NCI-H82 (cell line): ENCODE results near the gene IGSF21.

Experiments
- DNase-seq: peaks from one replicate; lab custom pipeline; 2025; lab: John Stamatoyannopoulos, UW

The IGSF21 gene

DNA sequence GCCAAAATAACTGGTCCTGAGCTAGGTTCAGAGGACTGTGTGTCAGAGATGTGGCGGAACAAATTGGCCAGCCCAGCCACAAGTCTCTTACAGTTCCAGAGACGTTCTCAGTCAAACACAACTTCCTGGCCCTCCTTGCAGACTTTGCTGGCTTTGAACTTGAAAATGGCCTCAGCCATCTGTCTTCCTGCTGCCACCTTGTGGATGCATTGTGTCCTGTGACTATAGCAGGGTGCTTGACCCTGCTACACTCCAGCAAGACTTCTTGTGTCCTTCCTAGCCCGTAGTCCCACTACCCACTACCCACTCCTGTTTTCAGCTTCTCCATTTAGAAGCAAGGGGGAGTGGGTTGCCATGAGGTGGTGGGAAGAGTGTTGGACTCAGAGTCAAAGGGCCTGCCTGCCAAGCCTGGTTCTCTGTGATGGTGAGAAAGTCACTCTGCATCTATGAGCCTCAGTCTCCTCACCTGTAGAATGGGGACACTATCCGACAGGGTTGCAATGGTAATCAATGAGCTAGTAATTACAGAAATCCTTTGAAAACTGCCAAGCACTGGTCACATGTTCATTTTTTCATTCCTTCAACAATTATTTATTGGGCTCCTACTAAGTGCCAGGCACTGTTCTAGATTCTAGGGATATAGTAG is 109.9 kb downstream of the IGSF21 start:
- peak; percentile 72 for DNase-seq

DNA sequence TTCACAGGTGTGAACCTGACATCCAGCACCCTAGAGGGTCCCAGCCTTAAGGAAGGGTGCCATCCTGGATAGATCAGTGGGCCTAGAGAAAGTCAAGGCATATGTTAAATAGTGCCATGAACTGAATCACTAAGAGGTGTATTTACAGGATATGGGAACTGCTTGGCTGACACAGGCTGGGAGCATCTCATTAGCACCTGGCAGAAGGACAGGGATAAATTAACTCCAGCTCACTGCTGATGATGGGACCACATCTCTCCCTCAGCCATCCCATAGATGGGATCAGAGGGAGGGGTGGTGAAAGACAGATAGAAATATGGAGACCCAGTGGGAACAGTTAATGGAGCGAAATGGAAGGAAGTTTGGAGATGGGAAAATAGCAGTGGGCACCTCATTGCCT is 122.0 kb downstream of the IGSF21 start:
- no peak for DNase-seq

DNA sequence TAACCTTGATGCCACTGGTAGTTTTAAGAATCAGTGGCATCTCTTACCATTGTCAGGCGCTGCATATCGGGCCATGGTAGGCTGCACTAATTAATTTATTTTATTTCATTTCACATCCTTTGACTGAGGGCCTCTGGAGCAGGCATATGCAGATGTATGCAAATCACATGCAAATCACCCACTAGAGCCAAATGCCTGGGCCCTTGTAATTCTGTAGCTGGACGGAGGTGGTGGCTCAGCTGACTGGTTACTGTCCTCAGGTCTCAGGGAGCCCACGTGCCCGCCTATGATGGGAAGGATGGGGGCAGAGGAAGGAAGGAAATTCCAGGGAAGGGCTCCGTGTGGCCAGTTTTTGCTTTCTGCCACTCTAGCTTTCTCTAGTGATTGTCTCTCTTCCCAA is 122.7 kb downstream of the IGSF21 start:
- no peak for DNase-seq

DNA sequence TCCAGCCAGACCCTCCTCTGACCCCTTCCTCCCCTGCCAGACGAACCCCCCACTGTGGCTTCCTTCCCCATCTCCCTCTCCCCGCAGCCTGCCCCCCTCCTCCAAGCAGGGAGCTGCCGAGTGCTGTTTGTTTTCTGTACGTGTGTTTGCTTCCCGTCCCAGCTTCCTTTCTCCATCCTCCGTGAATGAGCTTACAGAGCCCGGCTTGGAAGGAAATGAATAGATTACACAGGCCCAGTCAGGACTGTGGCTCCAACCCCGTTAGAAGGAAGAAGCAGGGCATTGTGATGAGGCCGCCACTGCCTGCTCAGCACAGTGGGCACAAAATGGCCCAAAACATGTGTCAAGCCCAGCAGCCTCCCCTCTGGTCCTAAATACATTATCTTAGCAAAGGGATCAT is 123.2 kb downstream of the IGSF21 start:
- DNase-seq: no peak

DNA sequence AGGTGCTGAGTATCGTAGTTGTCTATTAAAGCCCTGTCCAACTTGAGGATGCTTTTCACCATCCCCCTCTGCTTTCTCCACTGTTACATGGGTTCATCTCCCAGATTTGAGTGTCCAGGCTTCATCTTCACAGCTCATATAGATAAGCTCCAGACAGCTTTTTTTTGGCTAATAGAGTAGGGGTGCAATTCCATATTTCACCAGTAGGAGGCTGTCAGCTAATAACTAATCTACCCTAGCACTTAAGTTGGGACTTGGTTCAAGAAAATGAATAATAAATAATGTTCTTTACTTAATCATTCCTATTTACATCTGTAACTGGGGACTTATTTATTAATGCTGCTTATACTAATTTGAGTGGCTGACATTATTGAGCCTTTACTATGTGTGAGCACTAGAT is 124.5 kb downstream of the IGSF21 start:
- no peak for DNase-seq

DNA sequence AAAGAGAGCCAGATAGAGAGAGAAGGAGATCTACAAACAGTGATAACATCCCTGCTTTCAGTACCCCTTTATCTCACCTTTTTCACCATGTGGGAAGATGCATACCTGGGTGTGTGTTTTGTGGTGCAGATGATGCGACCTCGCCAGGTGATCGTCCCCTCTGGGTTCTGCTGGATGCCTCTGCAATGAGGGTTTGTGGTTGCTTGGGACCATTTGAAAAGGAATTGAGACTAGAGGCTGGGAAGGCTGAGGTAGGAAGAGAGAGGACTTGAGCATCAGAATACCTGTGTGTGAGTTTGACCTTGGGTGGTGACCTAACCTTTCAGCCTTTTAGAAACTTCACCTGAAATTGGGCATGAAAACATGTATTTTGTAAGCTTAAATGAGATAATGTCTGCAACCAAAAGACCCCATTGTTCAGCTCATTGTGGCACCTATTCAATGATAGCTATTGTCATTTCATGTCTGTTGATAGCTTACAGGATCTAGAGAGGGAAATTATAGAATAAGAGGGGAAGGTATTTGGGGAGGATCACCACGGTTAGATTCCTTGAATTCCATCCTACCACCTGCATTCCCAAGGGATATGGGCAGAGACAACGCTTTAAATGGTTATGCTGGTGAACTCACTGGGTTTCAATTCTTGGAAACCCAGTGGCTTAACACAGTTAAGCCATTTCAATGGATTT is 125.7 kb downstream of the IGSF21 start:
- no peak for DNase-seq

DNA sequence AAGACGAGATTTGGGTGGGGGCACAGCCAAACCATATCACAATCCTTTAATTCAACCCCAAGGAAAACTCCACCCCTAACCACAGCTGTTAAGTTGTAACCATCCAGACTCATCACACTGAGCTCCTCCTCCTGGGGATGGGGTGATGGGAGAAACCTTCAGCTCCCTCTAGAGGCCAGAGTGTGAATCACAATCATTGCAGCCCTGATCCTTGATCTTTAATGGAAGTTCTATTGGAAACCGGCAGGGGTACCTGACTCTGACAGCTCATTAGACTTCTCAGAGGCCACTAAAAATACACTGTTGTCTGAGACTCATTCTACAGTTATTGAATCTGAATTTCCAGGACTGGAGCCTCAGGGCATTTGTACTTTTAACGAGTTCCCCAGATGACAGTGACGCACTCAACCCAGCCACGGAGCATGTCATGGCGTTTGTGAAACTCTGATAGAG is 127.2 kb downstream of the IGSF21 start:
- DNase-seq: peak; percentile 97

DNA sequence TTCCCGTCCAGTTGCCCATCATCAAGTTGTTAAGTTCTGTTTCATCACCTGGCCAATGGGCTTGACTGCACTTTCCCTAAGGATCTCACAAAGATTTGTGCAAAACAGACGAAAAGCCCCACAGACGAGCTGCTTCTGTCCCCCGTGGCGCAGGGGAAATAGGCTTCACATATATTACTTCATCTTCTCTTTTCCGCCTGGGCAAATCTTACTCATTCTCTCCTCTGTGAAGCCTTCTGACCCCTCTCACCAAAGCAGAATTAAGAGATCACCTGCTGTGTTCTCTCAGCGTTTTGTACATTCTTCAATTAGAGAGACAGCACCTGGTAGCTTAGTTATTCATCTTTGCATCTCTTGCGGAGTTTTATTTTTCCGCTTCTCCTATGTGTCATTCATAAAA is 129.8 kb downstream of the IGSF21 start:
- no peak for DNase-seq

DNA sequence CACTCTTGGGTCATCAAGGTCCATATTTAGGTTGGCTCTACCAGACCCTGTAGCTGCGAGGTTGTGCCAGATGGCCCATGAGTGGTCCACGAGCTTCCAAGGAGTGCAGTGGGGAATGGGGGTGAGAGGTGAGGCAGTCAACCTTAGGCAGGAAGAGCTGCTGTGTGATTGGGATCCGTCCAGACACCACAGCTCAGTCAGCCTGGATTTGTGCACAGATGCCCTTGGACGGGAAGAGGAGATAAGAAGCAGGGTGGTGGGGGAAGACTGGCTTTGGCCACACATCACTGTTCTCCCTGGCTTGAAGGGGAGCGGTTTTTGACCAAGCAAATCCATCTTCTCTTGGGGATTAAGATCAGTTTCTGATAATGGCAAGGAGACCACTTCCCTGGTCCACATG is 130.6 kb downstream of the IGSF21 start:
- no peak for DNase-seq

DNA sequence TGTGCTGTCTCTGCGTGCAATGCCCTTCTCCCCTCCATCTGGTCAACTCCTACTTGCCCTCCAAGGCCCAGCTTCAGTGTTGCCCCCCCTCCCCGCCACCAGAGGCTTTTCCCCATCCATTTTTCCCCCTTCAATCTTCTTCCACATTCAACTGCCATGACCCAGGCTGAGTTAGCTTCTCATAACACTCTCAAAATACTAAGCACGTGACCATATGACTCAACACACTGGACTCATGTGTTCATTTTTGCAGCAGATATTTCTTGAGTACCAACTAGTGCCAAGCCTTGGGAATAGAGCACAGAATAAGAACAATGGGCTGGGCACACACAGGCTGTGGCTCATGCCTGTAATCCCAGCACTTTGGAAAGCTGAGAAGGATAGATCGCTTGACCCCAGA is 132.1 kb downstream of the IGSF21 start:
- no peak for DNase-seq

DNA sequence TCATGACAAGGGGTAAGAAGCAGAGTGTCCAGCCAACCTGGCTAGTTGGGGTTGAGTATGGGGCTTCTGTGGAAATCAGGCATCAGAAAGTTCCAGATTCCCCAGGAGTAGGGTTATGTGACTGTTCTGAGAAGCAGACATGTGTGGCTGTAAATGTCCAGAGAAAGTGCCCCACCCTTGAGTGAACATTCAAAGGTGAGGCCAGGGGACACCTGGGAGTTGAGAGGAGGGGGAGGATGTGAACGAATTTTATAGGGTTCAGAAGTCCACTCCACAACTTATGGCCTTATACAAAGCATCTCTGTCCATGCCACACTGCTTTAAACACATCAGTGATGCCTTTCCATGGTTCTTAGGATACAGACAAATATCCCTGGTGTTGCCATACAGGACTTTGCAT is 133.3 kb downstream of the IGSF21 start:
- no peak for DNase-seq

DNA sequence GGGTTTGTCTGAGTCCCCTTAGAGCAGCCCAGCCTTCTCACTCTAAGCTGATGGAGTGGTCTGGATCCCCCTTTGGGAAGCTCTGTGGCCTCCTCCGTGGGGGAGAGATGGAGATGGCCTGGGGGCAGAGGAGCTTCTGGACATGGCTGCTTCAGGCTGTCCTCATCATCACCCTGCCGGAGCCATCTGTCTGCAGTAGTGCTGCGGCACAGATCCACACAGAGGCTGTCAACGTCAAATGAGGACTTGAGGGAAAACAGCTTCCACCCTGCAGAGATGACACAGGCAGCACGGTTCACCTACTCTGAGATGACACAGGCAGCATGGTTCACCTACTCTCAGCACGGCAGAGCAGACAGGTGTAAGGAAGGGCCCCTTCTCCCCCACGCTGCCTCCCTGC is 134.3 kb downstream of the IGSF21 start:
- peak; percentile 16 for DNase-seq

DNA sequence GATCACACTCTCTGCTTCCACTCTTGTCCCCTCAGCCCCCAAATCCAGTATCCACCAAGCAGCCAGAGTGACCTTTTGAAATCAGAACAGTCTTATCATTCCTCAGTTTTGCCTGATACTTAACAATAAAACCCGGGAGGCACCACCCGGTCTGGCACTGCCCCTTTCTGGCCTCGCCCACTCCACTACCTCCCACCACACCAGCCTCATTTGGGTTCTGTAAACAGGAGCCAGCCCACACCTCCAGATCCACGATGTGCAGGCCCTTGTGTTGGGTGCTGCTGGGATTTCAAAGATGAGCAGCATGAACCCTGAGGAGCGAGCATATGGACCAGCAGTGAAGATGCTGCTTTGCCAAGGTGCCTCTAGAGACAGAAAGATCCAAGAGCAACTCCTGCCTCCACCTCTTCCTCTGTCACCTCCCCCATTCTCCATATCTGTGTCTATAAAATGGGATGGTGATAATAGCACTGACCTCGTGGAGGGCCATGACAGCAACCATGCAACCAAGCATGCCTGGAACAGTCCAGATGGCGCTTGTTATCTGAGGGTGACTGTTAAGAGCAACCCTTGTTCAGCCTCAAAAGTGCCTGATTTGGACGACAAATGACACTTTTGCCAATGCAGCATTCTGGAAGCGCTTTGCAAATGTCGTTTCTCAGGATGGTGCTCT is 136.0 kb downstream of the IGSF21 start:
- no peak for DNase-seq

DNA sequence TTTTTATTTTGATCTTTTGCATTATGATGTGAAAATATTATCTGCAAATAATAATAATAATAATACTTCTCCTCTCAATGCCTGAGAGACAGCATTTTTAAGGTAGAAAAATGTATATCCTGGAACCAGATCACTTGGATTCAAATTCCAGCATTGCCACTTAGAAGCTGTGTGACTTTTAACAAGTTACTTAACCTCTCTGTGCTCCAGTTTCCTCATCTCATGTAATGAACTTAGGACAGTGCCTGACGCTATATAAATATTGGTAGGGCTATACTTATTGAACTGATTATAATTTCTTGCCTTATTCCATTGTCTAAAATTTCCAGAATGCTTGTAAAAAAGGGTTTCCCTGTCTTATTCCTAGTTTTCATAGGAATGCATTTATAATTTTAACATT is 137.2 kb downstream of the IGSF21 start:
- DNase-seq: no peak

DNA sequence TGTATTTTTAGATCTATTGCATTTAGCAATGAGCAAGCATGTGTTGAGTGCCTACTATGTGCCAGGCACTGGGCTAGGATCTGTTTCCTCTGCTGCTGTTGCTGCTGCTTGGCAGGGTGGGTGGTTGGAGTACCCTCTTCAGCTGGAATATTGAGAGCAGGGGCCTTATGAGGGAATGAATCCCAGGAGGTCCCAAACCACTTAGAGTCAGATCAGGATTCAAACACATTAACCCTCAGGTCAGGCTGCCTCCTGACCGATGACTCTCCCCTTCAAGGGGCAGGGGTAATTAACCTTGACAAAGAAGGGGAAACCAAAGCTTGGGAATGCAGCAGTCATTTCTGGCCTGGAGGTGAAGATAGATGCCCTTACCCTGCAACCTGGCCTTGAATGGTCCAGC is 138.0 kb downstream of the IGSF21 start:
- DNase-seq: no peak

DNA sequence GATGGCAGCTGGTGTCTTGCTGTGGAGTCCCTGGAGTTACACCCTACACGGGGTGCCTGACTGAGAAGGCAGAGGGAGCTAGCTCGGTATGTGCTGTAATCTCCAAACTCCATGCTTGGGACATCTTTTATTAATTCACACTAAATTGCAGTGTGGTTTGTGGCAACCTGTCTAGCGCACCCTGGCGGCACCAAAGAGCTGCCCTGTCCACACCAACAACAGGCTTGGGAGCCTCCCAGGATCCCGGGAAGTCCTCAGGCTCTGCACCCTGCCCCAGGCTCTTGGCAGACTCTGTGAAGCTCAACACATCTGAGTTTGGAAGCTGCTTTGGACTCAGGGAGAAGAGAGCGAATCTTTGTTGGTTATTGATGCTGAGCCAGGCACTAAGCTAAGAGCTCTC is 138.9 kb downstream of the IGSF21 start:
- DNase-seq: no peak

DNA sequence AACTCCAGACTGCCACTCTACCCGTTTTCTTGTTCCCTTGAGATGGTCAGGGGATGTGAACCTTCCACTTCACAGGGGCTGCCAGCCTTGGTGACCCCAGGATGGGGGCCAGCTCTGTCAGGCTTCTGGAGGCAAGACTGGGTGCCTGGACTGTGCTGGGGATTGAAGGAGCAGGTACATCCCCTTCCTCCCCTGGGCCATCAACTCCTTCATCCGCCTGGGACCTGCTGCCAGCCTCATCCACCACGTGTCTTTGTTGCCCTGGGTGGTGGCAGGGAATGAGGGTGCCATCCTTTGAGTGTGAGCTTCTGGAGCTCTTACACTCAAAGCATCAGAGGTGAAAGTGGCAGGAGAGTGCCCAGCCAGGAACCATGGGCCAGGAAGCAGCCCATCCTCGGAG is 139.6 kb downstream of the IGSF21 start:
- no peak for DNase-seq

DNA sequence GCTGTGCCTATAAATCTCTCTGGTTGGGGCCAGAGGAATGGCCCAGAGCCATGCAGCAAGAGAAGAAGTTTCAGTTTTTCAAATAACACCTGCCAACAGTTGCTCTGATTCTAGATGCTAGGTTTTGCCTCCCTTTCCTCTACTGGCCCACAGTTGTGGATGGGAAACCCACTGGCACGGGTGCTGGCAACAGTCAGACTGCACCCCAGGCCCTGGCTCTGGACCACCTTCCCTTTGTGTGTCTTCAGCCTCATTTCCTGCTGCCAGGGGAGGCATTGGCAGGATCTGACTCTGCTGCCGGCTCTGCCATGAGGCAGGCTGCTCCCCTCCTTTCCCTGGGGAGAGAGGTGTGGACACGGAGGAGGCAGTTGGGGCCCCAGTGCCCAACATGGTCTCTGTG is 142.0 kb downstream of the IGSF21 start:
- DNase-seq: no peak

DNA sequence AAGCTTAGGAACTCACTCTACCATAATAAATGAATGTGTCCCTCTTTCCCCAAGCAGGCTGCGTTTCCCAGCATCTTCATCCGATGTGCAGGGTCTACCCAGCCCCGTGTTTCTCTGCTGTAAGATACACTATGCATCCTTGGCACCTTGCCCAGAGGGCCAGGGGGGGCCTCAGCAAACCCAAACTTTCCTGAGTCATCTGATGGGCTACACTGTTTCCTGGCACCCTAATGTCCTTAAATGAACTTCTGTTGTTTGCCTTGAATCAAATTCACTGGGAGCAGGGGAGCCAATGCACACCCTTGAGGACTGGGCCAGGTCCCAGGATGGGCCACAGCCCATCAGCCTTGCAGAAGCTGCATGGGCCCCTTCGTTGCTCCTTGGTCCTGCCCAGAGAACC is 145.5 kb downstream of the IGSF21 start:
- peak; percentile 48 for DNase-seq

DNA sequence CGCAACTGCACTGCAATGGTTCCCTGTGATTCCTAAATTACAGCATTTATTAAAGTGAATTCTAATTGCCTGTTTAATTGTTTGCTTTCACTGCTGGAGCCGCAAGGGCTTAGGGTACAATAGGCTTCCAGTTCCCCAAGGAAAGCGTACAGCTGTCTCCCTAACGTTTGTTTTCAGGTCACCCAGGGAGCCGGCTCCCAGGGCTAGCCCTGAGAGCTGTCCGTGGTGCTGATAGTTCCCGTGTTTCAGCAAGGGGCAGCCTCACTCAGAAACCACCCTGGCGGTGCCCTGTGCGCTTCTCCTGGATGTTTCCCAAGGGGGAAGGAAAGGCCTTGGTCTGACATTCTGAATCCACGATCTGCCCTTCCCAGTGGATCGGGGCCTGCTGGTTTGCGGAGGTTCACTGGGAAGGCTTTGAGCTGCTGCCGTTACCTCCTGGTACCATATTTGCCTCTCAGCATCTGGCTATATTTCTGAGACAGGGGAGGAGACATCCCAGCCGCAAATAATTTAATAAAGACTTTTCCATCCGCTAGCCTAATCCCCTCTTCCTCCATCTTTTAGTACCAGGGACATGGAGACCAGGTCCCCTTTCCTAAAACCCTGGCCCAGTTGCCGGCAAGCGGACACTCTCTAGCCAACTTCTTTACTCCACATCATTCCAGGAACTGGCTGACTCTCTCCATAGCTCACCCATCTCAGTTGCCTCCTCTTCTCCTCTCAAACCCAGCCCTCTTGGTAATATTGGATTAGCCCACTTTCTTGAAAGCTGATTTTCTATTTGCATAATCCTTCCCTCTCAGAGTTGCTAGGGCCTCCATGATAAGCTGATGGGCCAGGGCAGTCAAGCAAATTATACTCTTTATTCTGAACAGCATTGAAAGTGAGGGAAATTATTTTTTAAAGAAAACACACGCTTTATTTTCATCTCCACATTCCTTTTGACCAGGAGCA is 149.0 kb downstream of the IGSF21 start:
- peak; percentile 97 for DNase-seq

DNA sequence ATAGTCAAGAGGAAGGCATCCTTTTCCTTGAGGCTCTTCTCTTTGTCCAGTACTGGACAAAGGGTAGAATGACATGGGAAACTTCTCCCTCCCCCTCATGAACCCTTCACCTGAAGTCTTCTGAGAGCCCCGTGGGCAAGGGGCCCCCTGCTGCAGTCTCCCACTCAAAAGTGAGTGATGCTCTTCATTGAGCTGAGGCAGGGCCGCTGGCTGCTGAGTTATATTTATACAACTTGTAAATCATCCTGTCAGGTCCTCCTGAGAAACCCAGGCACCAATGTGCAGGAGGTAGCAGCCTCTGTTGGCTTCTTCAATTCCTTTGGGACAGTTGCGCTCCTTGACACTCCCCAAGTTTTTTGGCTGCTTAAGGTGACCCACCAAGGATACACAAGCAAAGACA is 150.2 kb downstream of the IGSF21 start:
- DNase-seq: no peak

DNA sequence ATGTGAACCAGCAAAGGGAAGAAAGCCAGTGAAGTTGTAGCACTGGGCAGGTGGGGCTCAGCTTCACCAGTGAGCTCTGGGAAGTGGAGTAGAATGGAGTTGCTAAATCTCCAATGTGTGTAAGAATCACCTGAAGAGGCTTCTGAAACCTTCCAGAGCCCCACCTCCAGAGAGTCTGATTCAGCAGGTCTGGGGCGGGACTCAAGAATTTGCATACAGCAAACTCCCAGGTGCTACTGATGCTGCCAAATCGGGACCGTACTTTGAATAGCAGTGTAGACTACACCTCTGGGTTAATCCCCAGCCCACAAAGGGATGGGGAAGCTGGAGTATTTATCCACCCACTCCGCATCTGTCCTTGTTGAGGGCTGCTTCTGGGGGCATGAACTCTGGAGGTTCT is 154.3 kb downstream of the IGSF21 start:
- DNase-seq: no peak
